SKM-1 (cell line): ENCODE measurements around the gene PSPH.
"Not testable (repeated sequence)": the region's sequence is repeated elsewhere in the genome, so short reads cannot be mapped to it uniquely, and the experiment has no call there.

ENCODE experiments used
- DNase-seq: peaks from one replicate; lab custom pipeline; 2025; ENCODE audit not compliant: unreplicated experiment; lab: John Stamatoyannopoulos, UW

Gene PSPH

DNA sequence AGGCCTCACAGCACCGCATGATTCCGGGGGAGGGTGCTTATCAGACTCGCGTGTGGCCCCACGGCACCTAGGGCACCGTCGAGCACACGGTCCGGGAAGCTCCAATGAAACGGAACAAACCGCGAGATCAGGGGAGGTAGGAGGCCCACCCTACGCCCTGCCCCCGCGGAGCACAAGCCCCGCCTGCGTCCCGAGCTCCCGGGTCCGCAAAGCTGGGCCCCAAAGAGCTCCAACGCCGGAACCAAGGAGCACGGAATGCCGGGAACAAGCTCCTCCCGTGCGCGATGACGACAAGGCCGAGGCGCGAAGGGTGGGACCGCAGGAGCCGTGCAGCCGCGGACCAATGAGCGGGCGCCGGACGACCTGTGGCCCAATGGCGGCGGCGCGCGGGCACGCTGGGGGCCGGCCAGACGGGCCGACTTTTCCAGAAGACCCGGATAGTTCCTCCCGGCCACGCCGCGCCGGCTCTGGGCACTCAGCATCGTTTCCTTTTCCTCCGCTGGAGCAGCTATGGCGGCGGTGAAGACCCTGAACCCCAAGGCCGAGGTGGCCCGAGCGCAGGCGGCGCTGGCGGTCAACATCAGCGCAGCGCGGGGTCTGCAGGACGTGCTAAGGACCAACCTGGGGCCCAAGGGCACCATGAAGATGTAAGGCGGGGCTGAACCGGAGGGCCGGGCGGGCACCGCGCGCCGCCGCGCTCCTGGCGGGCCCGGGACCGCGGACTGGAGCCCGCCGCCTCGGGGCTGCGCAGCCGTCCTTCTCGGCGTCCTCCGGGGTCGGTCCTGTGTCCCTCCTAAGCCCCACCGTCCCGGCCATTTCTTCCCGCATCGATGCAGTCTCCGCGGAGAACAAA, at the start of gene PSPH, which contains the start of gene CCT6A:
Gene PSPH (minus strand): TSS at position 106 of the 853 bp plus-strand sequence. CDS start 30,232 bp downstream, outside the sequence.
Gene CCT6A (plus strand): TSS at position 427 of the 853 bp plus-strand sequence. CDS start 84 bp downstream, at position 511.
- peak; percentile 74 for DNase-seq

DNA sequence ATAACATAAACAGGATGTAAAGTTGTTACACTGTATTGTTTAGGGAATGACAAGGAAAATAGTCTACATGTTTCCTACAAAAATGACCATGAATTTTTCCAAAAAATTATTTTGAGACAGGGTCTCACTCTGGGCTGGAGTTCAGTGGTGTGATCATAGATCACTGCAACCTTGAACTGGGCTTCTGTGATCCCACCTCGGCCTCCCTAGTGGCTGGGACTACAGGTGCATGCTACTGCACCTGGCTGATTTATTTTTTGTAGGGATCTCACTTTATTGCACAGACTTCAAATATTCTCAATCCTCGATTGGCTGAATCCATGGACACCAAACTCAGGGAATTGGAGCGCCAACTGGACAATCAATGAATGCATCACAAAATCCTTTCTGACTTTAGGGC, 48.4 kb upstream of the PSPH start:
- no peak for DNase-seq

GRCh38 chr7:56098187-56099008, 47.2 kb upstream of the PSPH start:
- DNase-seq, result not testable (repeated sequence)

DNA sequence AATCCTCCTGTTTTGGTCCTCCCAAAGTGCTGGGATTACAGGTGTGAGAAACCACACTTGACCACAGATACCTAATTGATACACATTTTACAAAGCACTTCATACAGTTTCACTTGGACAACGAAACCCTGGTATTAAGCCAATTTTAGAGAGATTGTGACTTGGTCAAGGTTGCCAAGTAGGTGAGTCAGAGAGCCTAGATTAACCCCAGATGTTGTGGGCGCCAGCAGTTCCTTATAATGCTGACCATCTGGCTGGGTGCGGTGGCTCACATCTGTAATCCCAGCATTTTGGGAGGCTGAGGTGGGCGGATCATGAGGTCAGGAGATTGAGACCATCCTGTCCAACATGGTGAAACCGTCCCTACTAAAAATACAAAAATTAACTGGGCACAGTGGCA, 46.5 kb upstream of the PSPH start:
- no peak for DNase-seq

- DNase-seq, result no peak
These were observed 41.7 kb upstream of the PSPH start, which contains the start of gene PHKG1 for GRCh38 chr7:56092789-56093531. Gene PHKG1 (minus strand): TSS chr7:56092952. CDS start chr7:56088941, 4,011 bp downstream.

DNA sequence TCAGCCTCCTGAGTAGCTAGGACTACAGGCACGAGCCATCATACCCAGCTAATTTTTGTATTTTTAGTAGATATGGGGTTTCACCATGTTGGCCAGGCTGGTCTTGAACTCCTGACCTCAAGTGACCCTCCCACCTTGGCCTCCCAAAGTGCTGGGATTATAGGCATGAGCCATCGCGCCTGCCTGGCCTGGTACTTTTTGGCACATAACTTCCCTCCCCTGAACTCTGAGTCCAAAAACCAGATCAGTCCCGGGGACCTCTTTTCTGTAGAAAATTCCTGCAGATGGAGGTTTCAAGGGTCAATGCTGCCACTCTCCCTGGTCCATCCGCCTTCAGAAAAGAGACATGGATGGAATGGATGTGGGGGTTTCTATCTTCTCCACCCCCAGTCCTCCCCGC, 41.1 kb upstream of the PSPH start:
- DNase-seq, result not testable (repeated sequence)

DNA sequence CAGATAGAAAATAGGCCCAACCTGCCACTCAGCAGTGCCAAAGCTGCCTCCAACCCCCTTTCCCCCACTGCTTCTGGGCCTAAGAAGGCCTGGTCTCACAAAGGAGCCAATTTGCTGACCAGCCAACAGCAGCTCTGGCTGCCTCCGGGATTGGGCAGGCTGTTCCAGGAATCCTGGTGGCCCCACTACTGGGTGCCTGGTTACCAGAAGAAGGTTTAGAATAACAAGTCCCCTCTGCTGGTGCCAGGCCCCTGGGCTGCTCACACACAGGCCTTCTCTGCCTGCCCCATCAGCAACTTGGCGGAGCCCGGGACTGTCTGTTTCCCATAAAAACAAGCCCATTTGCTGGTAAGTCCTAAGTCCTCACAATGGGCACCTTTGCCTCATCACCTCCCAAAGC, 40.3 kb upstream of the PSPH start:
- no peak for DNase-seq

DNA sequence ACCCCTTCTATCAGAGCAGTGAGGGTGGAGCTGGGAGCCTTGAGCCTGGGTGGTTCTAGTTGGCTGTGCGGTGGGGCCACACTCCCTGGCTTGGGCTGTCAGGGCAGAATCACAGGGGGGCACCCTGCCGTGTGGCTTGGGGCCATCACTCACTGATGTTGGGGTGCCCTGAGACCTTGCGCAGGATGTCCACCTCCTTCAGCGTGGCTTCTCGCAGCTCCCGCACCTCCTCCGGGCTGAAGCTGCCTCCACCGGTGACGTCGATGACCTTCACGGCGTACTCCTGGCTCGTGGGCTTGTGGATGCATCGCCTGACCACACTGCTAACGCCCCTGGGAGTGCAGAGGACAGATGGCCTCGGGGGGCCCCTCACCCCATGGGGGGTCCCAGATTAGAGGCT, 36.2 kb upstream of the PSPH start:
- no peak for DNase-seq

DNA sequence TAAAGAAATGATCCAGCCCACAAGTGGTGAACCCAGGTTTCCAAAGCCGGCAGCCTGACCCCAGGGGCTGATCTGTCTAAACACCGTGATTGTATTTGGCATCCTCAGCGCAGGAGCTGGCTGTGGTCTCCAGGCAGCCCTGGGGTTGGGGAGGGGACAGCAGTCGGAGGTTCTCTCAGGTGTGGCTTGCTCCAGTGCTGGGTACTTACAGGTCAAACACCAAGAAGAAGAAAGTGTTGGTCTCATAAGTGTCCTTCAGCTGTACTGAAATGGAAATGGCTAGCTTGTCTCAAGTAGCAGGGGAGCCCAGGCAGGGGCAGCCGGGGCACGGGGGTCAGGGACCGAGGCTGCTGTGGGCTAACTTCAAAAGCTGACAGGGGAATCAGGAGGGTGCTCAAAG, 35.5 kb upstream of the PSPH start:
- no peak for DNase-seq

DNA sequence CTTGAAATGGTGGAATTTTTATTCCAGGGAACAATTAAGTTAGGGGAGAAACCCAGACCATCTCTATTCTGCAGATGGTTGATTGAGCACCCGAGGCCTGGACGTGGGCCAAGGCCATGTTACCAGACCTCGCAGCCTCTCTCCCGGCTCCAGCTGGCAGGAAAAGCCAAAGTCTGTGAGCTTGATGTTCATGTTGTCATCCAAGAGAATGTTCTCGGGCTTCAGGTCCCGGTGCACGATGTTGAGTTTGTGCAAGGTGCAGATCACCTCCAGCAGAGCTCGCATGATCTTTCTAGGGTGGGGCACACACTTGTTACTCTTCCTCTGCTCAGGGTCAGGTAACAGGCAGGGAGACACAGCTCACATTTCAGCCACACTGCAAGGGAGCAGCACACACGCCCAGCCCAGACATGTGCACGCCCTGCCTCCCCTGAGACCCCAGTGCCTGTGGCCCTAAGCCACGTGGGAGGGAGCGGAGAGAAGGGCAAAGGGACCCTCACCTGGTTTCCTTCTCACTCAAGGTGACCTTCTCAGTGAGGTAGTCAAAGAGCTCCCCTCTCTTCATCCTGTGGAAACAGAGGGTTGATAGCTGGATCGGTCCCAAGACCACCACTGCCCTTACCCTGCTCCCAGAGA, 32.0 kb upstream of the PSPH start:
- DNase-seq, result no peak

DNA sequence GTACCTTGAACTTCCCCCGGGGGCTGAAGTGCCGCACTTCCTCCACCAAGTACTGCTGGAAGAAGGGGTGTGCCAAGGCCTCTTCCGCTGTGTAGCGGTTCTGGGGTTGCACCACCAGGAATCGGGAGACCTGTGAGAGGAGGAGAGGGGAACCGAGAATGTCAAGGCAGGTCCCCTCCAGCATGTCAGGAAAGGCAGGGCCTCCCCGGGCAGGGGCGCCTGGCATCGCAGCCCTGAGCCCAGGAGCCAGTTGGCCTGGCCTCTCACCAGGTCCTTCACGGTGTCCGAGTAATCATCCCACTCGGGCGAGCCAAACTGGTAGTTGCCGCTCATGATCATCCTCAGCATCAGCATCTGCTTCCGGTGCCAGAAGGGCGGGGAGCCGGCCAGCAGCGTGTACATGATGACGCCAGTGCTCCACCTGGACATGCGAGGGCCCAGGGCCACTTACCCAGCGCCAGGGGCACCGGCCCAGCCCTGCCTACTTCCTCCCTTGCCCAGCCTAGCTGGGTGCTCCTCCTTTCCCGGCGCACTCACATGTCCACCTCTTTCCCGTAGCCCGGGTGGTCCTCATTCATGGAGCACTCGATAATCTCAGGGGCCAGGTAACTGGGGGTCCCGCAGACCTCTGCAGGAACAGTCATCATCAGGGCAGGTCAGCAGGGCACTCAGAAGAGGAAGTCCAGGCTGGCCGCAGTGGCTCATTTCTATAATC, 30.5 kb upstream of the PSPH start:
- no peak for DNase-seq

GRCh38 chr7:56080726-56081435, 29.6 kb upstream of the PSPH start:
- not testable (repeated sequence) for DNase-seq

- DNase-seq, result no peak
These were observed 28.4 kb upstream of the PSPH start for GRCh38 chr7:56079450-56080185.

DNA sequence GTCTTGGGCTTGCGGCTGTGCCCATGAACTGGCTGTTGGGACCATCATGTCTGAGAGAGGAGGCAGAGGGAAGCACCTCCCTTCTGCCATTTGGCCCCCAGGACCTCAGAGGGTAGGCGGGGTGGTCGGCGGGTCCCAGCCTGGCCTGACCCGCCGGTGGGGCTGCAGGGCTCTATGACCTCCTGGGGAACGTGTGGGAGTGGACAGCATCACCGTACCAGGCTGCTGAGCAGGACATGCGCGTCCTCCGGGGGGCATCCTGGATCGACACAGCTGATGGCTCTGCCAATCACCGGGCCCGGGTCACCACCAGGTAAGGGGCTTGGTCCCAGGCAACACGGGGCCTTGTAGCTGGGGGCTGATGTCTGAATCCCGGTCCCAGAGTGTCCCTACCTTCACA, 27.0 kb upstream of the PSPH start:
- no peak for DNase-seq

GRCh38 chr7:56077681-56078080, 26.4 kb upstream of the PSPH start:
- DNase-seq, result no peak

DNA sequence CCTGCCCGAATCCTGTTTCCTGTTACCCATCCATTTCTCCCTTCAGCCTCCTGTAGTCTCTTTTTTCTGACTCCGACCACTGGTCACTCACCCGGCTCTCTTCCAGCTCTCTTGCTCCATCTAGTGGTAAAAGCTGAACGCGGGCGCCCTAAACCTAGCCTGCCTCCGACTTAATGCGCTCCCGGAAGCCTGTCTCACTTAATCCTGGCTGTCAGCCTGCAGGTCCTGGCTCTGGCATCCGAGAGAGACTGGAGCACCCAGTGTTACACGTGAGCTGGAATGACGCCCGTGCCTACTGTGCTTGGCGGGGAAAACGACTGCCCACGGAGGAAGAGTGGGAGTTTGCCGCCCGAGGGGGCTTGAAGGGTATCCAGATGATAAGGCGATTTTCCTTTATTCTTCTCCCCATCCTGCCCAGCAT, 23.1 kb upstream of the PSPH start:
- DNase-seq, result peak; percentile 5

GRCh38 chr7:56066376-56066775, 15.1 kb upstream of the PSPH start:
- not testable (repeated sequence) for DNase-seq

- DNase-seq, result peak; percentile 78
These were observed 12.8 kb upstream of the PSPH start, which contains the start of gene SUMF2 for GRCh38 chr7:56063882-56064625. Gene SUMF2 (plus strand): TSS chr7:56064286. CDS start chr7:56064312, 26 bp downstream.
